Activated CD8-positive, alpha-beta T cell treated with anti-CD3 and anti-CD28 coated beads for 36 hours (primary cell): Measurements from ENCODE around the gene QSOX1. TPM values are rescaled to one million over a fixed set of nuclear protein-coding genes. Genes with fewer than 3 reads are reported as not detected.

Source experiments
- ATAC-seq: fragments of 200-7000 bp; cut with Tn5 transposase; one replicate; pipeline ENCODE4 v1.10.0; 2021; ENCODE audit warnings: mild to moderate bottlenecking, moderate library complexity
- CTCF ChIA-PET: fragments of 350-600 bp; sonication (Branson Sonifier 250); formaldehyde crosslinking; loops from one replicate; lab custom pipeline; 2021; ENCODE audit warnings: antibody characterized with exemption; lab: Charles Lee
- POLR2A ChIA-PET: fragments of 350-600 bp; sonication (Branson Sonifier 250); formaldehyde crosslinking; loops from one replicate; lab custom pipeline; 2021; ENCODE audit warnings: antibody characterized with exemption; lab: Charles Lee
- DNase-seq: peaks from one replicate; pipeline ENCODE4 v3.0.0-alpha.2; 2020
- H3K27ac Mint-ChIP-seq: one replicate; pipeline ENCODE4 v1.8.0; 2021; ENCODE audit warnings: mild to moderate bottlenecking, mixed read lengths
- H3K27me3 Mint-ChIP-seq: one replicate; pipeline ENCODE4 v1.8.0; 2021; ENCODE audit warnings: mixed read lengths
- H3K36me3 Mint-ChIP-seq: one replicate; pipeline ENCODE4 v1.8.0; 2021; ENCODE audit warnings: low read depth, mixed read lengths
- H3K4me1 Mint-ChIP-seq: one replicate; pipeline ENCODE4 v1.8.0; 2021; ENCODE audit warnings: low read depth, mixed read lengths
- H3K4me3 Mint-ChIP-seq: one replicate; pipeline ENCODE4 v1.8.0; 2021; ENCODE audit warnings: mild to moderate bottlenecking, moderate library complexity, mixed read lengths
- H3K9me3 Mint-ChIP-seq: one replicate; pipeline ENCODE4 v1.8.0; 2021; ENCODE audit warnings: mixed read lengths
- intact Hi-C: fragments of 100-400 bp; cut with micrococcal nuclease; formaldehyde crosslinking; loops from one replicate; pipeline ENCODE4 v1.10.0; 2022
- total RNA-seq, 2 experiments: library from RNA; stranded (reverse); gene quantifications; one replicate each; pipeline ENCODE4 v1.2.3, GENCODE V29; 2021
- TF ChIP-seq, protein P1 (sequence below): fragments of 200-600 bp; IDR thresholded peaks from one replicate; pipeline ENCODE4 v1.8.0; 2022; ENCODE audit warnings: antibody characterized with exemption, mild to moderate bottlenecking

Gene QSOX1
- total RNA-seq, 2 experiments from 2014 or later, result 32.2 to 33.9 TPM

DNA sequence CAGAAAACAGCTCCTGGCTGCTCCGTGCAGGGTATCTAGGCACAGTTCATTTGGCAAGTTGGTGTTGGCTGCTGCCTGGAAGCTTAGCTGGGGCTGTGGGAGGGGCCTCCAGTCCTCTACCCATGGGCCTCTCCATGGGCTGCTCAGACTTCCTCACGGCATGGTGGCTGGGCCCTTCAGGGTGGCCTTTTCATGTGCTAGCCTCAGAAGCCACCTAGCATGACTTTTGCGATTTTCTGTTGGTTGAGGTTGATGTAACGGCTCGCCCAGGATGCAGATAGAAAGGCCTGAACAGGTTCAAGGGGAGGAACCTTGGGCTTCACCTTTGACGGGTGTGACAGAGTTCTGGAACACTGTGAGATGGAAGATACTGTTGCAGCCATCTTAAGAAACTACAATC, 49.6 kb downstream of the QSOX1 start:
- ATAC-seq, result no peak
- Mint-ChIP-seq H3K27ac (no peak overlapping the region), H3K9me3 (no peaks in the 10 kb centered on the region), H3K4me1 (no peaks in the 10 kb centered on the region), H3K4me3 (no peak overlapping the region), H3K27me3 (peaks cover 2% of the 10 kb centered on the region), H3K36me3 (no peaks in the 10 kb centered on the region)
- CTCF ChIA-PET, result interaction anchor here (0.6 to 1.2 kb wide), 3 partner anchors 10 to 389 kb away, joined by 3 read pairs; no protein-coding TSS in a partner anchor
- intact Hi-C loops, result no loop called here
- no peak for DNase-seq
- POLR2A ChIA-PET, result no interaction called here
- TF ChIP-seq, protein P1, sequence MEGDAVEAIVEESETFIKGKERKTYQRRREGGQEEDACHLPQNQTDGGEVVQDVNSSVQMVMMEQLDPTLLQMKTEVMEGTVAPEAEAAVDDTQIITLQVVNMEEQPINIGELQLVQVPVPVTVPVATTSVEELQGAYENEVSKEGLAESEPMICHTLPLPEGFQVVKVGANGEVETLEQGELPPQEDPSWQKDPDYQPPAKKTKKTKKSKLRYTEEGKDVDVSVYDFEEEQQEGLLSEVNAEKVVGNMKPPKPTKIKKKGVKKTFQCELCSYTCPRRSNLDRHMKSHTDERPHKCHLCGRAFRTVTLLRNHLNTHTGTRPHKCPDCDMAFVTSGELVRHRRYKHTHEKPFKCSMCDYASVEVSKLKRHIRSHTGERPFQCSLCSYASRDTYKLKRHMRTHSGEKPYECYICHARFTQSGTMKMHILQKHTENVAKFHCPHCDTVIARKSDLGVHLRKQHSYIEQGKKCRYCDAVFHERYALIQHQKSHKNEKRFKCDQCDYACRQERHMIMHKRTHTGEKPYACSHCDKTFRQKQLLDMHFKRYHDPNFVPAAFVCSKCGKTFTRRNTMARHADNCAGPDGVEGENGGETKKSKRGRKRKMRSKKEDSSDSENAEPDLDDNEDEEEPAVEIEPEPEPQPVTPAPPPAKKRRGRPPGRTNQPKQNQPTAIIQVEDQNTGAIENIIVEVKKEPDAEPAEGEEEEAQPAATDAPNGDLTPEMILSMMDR, result no peak

DNA sequence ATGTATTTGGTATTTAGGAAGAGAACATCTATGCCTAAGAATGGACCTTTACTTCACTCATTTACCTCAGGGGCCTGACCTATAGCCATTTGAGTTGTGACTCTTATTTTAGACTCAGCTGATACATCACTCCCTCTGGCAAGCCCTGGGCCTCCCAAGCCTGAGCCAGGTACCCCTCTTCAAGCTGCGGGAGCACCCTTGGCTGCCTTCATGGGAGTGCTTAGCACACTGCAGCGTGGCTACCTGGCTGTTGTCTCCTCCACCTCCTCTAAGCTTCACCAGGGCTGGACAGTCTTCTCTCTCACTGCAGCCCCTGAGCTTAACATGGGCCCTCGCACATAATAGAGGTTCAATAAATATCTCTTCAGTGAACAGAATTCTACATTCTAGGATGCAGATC, 51.9 kb downstream of the QSOX1 start:
- H3K9me3 Mint-ChIP-seq, result no peaks in the 10 kb centered on the region

DNA sequence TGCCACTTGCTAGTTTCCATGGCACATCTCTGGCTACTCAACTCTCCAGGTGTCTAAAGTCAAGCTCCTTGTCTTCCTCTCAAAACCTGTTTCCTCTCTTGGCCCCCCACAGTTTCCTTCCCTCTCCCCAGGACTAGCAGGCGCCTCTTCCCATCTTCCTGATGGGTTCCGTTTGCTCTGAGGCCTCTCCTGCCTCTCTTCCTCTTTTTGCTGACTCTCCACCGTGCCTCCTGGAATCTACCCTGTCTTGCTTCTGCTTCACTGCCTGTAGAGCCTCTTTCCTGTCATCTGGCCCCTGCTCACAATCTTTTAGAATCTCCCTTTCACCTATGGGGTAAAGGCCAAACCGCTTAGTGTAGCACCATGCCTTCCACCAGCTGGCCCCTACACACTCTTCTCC, 53.6 kb downstream of the QSOX1 start:
- Mint-ChIP-seq H3K9me3 (no peaks in the 10 kb centered on the region), H3K36me3 (no peaks in the 10 kb centered on the region), H3K4me1 (peaks cover 2% of the 10 kb centered on the region), H3K4me3 (no peak overlapping the region), H3K27me3 (peaks cover 7% of the 10 kb centered on the region), H3K27ac (no peak overlapping the region)
- intact Hi-C loops, result no loop called here
- TF ChIP-seq, protein P1, result no peak
- ChIA-PET POLR2A (no interaction called here), CTCF (interaction anchor here (1.2 kb wide), 1 partner anchor 23 kb away, joined by 3 read pairs; no protein-coding TSS in a partner anchor)
- DNase-seq (no peak), ATAC-seq (no peak)

More for the DNA sequence above, 51.9 kb downstream of the QSOX1 start:
- H3K4me3 Mint-ChIP-seq, result no peak overlapping the region
- DNase-seq (no peak), ATAC-seq (no peak)
- TF ChIP-seq, protein P1, result no peak
- intact Hi-C loops, result no loop called here
- H3K4me1 Mint-ChIP-seq, result no peaks in the 10 kb centered on the region
- POLR2A ChIA-PET, result interaction anchor here (0.8 kb wide), 1 partner anchor 10 kb away, joined by 3 read pairs; no protein-coding TSS in a partner anchor
- H3K36me3 Mint-ChIP-seq, result no peaks in the 10 kb centered on the region
- peaks cover 4% of the 10 kb centered on the region for H3K27me3 Mint-ChIP-seq
- no peak overlapping the region for H3K27ac Mint-ChIP-seq
- CTCF ChIA-PET, result interaction anchor here (0.8 kb wide), 1 partner anchor 26 kb away, joined by 3 read pairs; no protein-coding TSS in a partner anchor

- H3K4me3 Mint-ChIP-seq, result no peak overlapping the region
- peaks cover 7% of the 10 kb centered on the region for H3K27me3 Mint-ChIP-seq
- ChIA-PET POLR2A (no interaction called here), CTCF (interaction anchor here (1.5 kb wide), 1 partner anchor 31 kb away, joined by 5 read pairs; no protein-coding TSS in a partner anchor)
- TF ChIP-seq, protein P1, result no peak
- peaks cover 10% of the 10 kb centered on the region for H3K4me1 Mint-ChIP-seq
- DNase-seq (no peak), ATAC-seq (no peak)
- H3K9me3 Mint-ChIP-seq, result no peaks in the 10 kb centered on the region
- no peak overlapping the region for H3K27ac Mint-ChIP-seq
- no peaks in the 10 kb centered on the region for H3K36me3 Mint-ChIP-seq
- intact Hi-C loops, result no loop called here
Measured at GRCh38 chr1:180210008-180210620, 55.4 kb downstream of the QSOX1 start.

GRCh38 chr1:180211156-180211859, 56.6 kb downstream of the QSOX1 start:
- H3K9me3 Mint-ChIP-seq, result no peaks in the 10 kb centered on the region
- H3K27me3 Mint-ChIP-seq, result peaks cover 7% of the 10 kb centered on the region
- ATAC-seq (no peak), DNase-seq (no peak)
- H3K4me1 Mint-ChIP-seq, result peaks cover 11% of the 10 kb centered on the region
- intact Hi-C loops, result no loop called here
- TF ChIP-seq, protein P1, result no peak
- no peaks in the 10 kb centered on the region for H3K36me3 Mint-ChIP-seq
- H3K27ac Mint-ChIP-seq, result no peak overlapping the region
- no peak overlapping the region for H3K4me3 Mint-ChIP-seq
- ChIA-PET CTCF (interaction anchor here (1.1 kb wide), 1 partner anchor 14 kb away, joined by 3 read pairs; no protein-coding TSS in a partner anchor), POLR2A (no interaction called here)
